Measurements from ENCODE around the gene CCR2.
A peak's percentile ranks its signal among the peaks of the same experiment; 100 is the strongest.

The CCR2 gene

DNA sequence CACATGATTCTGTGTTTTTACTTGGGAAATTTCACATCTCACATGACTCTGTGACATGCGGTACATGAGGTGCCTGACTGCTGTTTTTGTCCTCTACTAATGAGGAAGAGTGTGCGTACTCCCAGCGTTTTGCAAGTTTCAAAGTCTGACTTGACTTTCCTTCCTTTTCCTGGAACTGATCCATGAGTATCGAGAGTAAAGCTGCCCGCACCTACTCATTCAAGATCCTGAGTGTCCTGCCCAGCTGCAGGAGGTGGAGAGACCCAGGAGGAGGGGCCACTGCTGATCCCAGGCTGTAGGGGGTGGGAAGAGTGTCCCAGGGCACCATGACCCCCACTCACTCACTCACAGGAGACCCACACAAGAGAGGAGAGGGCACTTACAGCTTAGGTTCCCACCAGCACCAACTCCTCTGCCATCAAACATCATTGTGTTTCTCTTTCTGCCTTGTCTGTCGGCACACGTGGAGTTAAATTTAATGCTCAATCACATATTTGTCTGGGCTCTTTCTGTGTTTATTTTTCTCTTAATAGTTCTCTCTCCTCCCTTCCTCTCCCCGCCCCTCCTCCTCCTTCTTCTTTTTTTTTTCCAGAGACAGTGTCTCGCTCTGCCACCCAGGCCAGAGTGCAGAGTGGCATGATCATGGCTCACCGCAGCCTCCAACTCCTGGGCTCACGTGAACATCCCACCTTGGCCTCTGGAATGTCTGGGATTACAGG lies 51.5 kb downstream of the CCR2 start:
- peak overlapping the region; percentile 65 for H3K27ac ChIP-seq
- no peak for TF ChIP-seq ZFX (IDR thresholded peaks at IDR 0.05; ENCODE audit: borderline replicate concordance)
- TF ChIP-seq, protein P1, sequence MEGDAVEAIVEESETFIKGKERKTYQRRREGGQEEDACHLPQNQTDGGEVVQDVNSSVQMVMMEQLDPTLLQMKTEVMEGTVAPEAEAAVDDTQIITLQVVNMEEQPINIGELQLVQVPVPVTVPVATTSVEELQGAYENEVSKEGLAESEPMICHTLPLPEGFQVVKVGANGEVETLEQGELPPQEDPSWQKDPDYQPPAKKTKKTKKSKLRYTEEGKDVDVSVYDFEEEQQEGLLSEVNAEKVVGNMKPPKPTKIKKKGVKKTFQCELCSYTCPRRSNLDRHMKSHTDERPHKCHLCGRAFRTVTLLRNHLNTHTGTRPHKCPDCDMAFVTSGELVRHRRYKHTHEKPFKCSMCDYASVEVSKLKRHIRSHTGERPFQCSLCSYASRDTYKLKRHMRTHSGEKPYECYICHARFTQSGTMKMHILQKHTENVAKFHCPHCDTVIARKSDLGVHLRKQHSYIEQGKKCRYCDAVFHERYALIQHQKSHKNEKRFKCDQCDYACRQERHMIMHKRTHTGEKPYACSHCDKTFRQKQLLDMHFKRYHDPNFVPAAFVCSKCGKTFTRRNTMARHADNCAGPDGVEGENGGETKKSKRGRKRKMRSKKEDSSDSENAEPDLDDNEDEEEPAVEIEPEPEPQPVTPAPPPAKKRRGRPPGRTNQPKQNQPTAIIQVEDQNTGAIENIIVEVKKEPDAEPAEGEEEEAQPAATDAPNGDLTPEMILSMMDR (IDR thresholded peaks at IDR 0.05), result no peak

DNA sequence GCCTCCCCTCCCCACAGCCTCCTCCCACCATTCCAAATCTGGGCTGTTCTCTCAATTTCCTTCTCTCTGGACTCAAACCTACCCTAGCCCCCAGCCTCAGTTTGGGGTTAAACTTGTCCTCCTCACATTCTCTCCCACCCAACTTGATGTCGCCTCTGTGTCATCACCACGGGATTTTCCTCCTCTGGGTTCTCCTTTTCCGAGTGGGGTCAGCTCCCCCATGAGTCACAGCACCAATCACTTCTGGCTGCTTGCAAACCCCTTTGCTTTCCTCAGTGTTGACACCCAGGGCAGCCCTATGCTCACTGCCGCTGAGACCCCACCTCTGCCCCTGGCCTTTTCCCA lies 52.5 kb downstream of the CCR2 start:
- TF ChIP-seq ZFX (IDR thresholded peaks at IDR 0.05; ENCODE audit: borderline replicate concordance), result no peak
- H3K27ac ChIP-seq, result no peak overlapping the region

DNA sequence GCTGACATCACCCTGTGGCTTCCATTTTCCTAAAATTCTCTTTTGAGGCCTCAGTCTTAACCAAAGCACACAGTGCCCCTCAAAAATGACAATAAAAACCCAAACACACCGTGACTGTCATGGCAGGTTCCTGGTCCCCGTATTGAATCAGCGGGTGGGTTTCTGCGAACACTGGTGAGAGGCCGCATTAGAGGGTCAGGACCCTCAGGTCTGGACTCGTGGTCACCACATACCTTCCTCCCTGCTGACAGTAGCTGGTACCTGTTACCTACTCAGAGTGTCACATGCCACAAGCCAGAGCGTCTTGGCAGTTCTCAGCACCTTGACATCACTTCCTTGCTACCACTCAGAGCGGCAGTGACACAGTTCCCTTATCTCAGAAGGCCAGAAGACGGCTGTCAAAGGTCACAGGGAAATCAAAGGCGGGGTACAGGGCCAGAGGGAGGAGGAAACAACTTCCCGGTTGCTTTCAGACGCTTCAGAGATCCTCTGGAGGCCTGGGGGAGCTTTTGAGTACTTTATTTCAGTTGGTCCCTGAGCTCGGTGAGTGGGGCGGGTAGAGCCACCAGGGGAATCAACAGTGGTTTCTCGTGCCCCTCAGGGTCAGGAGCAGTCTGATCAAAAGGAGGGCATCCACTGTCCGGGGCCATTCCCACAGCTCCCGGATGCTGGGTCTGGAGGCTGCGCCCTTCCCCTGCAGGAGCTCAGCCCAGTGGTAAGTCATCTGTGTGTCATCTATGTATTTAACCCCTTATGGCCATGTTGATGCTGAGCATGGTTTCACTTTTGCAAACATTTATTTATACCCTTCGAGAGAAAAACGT lies 53.1 kb downstream of the CCR2 start, which contains the start of the genes CCR5AS and CCRL2:
Gene CCR5AS, minus strand, starts transcription at position 279 of the 824 bp plus-strand sequence.
Gene CCRL2, plus strand, starts transcription at position 472 of the 824 bp plus-strand sequence. CDS start 821 bp downstream, outside the sequence.
- H3K27ac ChIP-seq, result peak within 1 kb of the TSS; percentile 65

DNA sequence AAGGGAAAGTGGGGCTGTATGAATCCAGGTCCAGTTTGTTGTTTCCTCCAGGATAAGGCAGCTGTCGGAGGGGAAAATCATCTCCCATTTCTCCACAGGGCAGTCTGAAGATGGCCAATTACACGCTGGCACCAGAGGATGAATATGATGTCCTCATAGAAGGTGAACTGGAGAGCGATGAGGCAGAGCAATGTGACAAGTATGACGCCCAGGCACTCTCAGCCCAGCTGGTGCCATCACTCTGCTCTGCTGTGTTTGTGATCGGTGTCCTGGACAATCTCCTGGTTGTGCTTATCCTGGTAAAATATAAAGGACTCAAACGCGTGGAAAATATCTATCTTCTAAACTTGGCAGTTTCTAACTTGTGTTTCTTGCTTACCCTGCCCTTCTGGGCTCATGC lies 54.1 kb downstream of the CCR2 start:
- no peak overlapping the region for H3K27ac ChIP-seq
- no peak for TF ChIP-seq ZFX (IDR thresholded peaks at IDR 0.05; ENCODE audit: borderline replicate concordance)
- TF ChIP-seq, protein P1 (IDR thresholded peaks at IDR 0.05), result no peak

More for the DNA sequence above, 53.1 kb downstream of the CCR2 start, which contains the start of the genes CCR5AS and CCRL2:
- no peak for TF ChIP-seq ZFX (IDR thresholded peaks at IDR 0.05; ENCODE audit: borderline replicate concordance)

DNA sequence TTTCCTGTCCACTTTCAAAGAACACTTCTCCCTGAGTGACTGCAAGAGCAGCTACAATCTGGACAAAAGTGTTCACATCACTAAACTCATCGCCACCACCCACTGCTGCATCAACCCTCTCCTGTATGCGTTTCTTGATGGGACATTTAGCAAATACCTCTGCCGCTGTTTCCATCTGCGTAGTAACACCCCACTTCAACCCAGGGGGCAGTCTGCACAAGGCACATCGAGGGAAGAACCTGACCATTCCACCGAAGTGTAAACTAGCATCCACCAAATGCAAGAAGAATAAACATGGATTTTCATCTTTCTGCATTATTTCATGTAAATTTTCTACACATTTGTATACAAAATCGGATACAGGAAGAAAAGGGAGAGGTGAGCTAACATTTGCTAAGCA lies 54.9 kb downstream of the CCR2 start:
- H3K27ac ChIP-seq, result no peak overlapping the region
- TF ChIP-seq, protein P1 (IDR thresholded peaks at IDR 0.05), result no peak
- TF ChIP-seq ZFX (IDR thresholded peaks at IDR 0.05; ENCODE audit: borderline replicate concordance), result no peak

DNA sequence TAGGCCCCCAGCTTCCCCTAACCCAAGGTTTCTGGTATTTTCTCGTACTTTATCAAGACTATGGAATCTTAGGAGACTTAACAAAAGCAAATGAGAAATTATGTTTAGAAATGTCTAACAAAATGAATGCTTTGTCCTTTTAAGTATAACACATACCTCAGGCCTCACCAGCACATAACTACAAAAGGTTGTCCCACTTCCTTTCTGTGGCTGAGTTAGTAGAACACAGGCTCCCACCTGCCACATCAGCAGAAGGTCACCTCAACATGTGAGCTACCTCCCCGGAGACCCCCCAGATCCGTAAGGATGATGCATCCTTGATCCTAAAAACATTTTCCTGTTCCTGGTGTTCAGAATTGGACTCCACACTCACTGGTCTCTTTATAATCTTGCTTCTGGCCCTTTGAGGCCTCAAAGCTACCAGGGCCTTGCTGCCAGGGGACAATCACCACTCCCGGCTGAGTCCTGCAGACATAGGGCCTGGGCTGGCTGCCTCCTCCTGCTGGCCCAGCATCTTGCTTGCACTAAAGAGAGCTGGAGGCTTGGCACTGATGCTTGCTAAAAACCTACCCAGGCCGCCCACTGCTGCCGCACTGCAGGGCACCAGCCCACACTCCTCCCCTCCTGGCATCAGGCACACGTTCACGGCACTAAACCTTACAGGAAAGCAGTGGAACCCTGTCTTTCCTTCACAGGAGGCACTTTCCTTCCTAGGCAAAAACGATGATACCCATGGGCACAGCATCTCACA lies 56.0 kb downstream of the CCR2 start:
- TF ChIP-seq, protein P1 (IDR thresholded peaks at IDR 0.05), result no peak
- TF ChIP-seq ZFX (IDR thresholded peaks at IDR 0.05; ENCODE audit: borderline replicate concordance), result no peak
- H3K27ac ChIP-seq, result no peak overlapping the region
